ENCODE data around the gene BAIAP3.
A peak's percentile ranks its signal among the peaks of the same experiment; 100 is the strongest.

BAIAP3 gene

DNA sequence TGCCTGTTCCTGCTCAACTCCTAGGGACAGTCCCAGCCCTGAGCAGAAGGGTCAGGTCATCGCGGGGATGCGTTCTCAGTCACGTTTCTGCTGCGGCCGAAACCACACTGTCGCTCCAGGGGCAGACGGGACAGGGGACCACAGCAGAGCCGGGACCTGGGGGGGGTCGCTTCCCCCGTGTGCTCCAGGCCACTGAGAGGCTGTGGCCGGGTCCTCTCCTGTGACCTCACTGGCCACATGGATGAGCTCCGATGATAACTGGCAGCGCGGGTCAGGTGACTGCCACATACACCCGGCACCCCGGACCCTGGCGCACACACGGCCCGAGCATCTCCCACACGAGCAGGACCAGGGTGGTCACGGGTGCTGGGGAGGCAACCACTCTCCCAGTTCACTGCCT lies 31.1 kb downstream of the BAIAP3 start:
- DNase-seq (ENCODE audit: low read depth in 2 of 2, low spot score in 1 of 2) = no peak

DNA sequence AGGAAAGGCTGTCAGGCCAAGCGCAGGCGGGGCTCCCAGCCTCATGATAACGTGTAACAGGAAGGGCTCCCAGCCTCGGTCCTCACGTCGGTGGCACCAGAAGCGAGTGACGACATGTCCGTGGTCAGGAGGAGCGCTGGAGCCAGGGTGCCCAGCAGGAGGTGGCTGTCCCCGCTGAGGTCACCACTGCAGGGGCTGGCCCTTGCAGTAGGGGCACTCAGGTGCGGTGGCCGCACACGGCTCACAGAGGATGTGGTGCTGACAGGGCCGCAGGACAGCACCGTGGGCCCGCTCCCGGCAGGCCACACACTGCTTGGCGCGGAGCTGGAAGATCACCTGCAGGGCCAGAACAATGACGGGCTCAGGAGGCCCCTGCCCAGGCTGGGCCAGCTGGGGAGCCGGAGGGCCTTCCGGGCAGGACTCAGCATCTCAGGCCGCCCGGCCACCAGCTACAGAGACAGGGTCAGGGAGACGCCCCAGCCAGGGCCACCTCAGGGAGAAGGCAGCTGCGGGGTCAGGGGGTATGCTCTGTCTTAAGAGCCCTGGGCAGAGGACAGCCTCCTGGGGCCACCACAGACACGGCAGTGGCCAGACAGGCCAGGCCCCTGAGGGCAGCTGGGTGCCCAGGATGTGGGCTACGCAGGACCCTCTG lies 32.7 kb downstream of the BAIAP3 start:
- DNase-seq (ENCODE audit: low read depth in 2 of 2, low spot score in 1 of 2) = no peak

DNA sequence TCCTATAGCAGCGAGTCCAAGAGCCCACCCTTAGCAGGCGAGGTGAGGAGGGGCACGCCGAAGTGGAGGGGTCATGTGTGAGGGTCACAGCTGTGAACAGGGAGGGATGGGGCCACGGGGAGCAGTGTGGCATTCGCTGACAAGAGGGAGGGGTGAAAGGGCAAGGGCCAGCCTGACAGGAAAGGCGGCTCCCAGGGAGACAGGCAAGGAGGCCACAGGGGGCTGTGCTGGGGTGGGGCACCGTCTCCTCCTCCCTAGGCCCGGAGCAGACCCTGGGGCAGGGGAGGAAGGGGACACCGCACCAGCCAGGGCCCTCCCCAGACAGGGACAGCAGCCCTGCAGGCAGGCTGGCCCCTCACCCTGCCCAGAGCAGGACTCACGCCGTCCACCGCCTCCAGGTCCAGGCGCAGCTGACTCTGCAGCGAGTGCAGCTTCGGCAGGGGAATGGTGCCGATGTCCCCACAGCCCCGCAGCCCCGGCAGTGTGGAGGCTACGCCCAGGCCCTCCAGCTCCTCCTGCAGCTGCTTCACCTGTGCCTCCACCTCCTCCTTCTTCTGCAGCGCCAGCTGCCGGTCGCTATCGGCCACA lies 33.4 kb downstream of the BAIAP3 start:
- DNase-seq (ENCODE audit: low read depth in 2 of 2, low spot score in 1 of 2) = no peak

DNA sequence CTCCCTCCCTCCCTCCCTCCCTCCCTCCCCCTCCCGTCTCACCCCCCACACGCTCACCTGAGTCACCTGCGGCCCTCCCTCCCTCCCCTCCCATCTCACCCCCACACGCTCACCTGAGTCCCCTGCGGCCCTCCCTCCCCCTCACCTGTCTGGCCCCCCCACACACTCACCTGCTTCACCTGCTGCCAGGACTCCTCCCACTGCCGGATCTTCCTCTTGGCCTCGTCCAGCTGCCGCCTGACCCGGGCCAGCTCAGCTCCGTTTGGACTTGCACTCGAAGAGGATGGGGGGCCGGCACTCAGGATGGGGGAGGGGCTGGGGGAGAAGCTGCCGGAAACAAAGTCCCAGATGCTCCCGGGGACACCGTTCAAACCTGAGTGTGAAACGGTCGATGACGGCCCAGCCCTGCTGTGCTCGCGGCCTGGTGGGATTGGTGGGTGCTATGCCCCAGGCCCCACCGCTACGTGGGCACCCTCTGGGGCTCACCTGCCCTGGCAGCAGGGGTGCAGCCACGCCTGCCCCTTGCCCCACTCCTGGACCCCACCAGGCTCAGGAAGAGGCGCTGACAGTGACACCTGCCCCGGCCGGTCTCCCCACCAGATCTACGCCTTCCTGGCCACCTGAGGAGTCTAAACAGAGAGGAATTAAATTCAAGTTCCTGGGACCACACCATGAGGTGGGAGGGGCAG lies 34.2 kb downstream of the BAIAP3 start:
- DNase-seq (ENCODE audit: low read depth in 2 of 2, low spot score in 1 of 2) = no peak

DNA sequence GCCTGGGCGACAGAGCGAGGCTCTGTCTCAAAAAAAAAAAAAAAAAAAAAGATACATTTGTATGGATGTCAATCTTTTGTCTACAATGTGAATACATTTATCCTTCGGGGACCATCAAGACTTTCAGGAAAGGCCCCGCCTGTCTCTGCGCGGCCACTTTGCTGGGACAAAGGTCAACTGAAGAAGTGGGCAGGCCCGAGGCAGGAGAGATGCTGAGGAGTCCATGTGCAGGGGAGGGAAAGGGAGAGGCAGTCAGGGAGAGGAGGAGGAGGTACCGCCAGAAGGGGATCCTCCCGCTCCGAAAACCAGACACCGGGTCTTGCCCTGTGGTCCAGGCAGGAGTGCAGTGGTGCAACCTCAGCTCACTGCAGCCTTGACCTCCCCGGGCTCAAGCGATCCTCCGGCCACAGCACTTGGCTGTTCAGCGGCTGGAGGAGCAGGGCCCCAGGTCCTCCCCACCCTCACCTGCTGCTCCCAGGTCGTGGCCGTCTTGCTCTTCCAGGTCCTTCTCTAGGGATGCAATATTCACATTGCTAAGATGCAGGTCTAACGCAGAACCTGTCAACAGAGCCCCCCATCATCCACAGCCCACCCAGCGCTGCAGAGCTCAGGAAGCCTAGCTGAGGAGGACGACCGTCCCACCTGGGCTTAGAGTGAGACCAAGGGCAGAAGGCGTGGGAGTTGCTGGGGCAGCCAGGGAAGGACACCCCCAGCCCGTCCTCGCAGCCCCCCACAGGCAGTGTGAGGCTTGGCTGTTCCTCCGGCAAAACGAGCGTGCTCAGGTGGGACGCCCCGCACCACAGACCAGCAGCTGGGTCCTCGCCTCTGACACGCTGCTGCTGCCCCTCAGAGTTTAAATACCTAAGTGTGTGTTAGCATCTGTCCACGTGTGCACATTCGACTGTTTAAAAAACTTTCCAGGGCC lies 37.9 kb downstream of the BAIAP3 start:
- DNase-seq (ENCODE audit: low read depth in 2 of 2, low spot score in 1 of 2) = no peak

DNA sequence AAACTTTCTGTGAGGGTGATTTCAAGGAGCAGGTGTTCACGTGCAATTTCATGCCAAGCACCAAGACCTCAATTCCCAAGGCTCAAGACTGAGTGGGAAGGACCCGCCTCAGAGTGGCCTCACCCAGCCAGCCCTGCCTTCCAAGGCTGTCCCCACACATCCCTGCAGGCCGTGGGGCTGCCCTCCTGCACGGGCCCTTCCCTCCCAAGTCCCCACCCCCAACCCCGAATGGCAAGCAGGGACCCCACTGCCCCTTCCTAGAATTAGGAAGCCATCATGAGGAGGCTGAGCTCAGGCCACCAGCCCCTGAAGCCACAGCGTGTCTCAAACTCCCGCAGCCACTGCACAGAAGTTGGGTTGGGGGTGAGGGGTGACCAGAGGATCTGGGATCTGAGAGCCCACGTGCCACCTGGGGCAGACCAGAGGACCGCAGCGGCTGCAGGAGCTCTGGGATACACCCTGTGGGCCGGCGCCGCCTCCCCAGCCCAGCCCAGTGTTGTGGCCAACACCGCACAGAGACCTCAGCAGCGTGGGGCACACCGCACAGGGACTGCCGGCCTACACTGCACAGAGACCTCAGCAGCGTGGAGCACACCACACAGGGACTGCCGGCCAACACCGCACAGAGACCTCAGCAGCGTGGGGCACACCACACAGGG lies 39.0 kb downstream of the BAIAP3 start:
- no peak for DNase-seq (ENCODE audit: low read depth in 2 of 2, low spot score in 1 of 2)

DNA sequence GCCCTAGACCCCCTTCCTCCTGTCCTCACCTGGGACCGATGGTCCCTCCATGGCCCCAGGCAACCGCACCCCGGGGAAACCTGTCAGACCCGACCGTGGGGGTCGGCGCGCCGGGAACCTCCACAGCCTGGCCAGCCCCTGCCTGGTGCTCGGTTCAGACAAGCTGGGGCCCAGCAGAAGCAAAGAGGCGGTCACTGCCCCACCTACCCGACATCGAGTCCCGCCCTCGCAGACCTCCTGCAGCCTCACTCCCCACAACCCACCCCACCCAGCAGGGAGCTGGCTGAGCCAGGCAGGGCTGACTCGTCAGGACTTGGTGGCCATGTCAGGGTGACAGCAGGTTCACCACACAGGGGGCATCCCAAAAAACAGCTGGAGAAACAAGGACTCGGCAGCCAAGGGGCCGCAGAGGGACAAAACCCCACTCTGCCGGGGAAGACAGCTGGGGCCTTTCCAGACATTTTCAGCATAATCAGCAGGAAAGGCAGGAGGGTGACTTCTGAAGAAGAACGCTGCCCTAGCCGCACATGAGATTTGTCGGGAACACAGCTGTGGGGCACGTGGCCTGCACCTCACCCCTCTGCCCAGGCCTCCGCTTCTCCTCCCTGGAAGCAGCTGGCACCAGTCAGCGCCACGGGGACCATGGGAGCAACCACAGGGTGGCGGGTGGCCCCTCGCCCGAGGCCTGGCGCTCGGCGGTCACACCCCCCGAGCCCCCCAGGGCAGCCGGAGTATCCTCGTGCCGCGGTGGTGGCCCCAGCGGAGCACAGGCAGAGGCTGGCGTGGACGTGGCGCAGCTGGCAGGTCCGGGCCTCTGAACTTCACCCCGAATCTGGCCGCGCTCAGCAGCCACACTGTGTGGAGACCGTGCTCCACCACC lies 41.2 kb downstream of the BAIAP3 start:
- no peak for DNase-seq (ENCODE audit: low read depth in 2 of 2, low spot score in 1 of 2)

DNA sequence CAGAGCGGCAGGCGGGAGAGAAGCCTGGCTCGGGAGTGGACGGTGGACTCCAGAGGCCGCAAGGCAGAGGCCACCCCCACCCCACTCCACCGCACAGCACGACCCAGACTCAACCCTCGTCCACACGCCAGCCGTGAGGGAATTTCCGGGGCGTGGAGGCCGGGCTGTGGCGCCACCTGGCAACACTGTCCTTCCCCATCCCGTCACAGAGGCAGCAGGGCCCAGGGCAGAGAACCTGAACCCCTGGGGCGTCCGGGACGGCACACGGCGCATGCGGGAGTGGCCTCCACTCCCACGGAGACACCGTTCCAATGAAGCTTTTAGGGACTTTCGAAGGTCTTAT lies 41.8 kb downstream of the BAIAP3 start:
- DNase-seq (ENCODE audit: low read depth in 2 of 2, low spot score in 1 of 2) = no peak

DNA sequence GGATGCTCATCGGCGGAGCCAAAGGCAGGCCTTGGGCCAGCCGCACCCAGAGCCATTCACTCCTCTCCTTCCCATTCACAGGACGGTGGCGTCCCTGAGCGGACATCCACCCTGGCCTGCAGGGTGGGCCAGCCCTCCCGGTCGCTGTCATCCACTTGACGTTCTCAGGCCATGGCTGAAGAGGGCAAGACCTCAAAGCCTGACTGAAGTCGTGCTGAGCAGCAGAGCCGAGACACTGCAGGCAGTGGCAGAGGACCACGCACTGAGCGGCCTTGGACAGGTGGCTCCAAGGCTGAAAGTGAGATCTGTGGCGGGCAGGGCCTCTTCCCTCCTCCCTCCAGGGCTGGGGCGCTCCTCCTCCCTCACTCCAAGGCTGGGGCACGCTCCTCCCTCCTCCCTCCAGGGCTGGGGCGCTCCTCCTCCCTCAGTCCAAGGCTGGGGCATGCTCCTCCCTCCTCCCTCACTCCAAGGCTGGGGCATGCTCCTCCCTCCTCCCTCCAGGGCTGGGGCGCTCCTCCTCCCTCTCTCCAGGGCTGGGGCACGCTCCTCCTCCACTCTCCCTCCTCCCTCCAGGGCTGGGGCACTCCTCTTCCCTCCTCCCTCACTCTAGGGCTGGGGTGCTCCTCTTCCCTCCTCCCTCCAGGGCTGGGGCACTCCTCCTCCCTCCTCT lies 42.4 kb downstream of the BAIAP3 start:
- DNase-seq (ENCODE audit: low read depth in 2 of 2, low spot score in 1 of 2) = no peak

DNA sequence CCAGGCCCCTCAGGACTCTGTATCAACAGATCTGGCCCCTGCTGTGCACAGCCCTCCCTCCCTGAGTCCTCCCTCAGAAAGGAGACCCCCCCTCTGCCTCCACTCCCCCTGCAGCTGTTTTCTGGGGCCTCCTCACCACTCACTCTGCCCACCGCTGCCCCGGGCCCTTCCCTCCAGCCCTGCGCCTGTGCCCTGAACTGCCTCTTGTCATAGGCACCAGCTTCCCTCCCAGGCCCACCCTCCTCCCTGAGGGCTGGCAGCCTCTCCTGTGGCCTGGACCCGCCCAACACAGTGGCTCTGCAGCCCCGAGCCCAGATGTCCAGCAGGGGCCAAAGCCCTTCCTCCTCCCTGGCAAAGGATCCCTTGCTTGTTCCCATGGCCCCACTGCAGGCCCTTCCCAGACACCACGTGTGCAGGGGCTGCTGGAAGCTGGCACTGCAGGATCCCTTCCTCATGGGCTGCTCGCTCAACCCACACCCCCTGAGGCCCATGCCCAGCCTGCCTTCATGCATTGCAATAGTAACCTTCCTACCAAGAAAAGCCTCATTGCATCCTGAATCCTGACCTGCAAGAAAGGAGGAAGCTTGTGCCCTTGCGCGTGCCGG lies 44.1 kb downstream of the BAIAP3 start:
- DNase-seq (ENCODE audit: low read depth in 2 of 2, low spot score in 1 of 2) = no peak

DNA sequence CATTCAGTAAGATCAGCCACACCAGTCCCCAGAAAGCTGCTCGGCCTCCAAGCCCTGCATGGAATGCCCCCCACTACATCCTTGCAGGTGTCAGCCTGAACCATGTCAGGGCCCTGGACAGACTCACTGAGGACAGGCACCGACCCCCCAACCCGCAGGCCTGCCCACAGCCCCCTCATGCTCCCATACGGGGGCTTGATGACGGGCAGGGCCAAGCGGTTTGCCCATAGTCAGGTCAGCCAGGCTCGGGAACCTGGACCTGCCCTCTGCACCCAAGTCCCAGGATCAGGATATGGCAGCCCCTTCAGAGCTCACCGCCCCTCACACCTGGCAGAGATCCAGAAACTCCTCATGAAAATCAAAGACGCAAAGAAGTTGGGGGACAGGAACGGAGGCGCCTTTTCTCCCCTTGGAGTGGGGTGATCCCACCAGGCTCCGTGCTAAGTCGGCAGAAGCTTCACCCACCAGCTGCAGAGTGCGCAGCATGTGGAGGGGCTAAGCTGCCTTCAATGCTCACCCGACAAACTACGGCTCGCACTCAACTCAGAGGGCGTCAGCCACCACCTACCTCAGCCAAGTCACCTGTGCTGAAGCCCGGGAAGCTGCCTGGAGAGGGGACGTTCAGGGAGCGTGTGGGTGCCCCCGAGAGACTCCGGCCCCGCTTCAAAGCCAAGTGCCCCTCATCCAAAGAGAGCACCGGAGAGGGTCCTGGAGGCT lies 44.8 kb downstream of the BAIAP3 start:
- DNase-seq (ENCODE audit: low read depth in 2 of 2, low spot score in 1 of 2) = no peak

DNA sequence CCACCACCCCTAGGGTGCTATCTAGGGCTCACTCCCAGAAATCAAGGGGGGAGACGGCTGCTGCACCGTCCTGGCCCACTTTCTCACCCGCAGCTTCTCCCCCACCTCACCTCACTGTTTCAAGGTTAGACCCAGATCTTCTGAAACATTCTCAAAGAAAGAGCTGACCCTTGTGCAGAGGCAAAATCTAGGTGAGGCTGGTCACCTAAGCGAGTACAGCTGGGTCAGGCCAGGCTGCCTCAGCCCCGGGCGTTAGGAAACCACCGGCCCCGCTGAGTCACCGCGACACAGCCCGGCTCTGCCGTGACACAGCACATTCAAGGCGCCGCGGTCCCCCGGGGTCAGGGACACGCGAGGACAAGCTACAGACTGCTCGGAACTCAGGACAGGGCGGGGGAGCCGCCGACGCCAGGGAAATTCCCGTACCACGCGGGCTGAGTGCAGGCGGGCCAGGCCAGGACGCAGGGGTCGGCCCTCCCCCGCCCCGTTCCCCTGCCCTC lies 45.4 kb downstream of the BAIAP3 start:
- DNase-seq (ENCODE audit: low read depth in 2 of 2, low spot score in 1 of 2) = peak; percentile 14 to 56

DNA sequence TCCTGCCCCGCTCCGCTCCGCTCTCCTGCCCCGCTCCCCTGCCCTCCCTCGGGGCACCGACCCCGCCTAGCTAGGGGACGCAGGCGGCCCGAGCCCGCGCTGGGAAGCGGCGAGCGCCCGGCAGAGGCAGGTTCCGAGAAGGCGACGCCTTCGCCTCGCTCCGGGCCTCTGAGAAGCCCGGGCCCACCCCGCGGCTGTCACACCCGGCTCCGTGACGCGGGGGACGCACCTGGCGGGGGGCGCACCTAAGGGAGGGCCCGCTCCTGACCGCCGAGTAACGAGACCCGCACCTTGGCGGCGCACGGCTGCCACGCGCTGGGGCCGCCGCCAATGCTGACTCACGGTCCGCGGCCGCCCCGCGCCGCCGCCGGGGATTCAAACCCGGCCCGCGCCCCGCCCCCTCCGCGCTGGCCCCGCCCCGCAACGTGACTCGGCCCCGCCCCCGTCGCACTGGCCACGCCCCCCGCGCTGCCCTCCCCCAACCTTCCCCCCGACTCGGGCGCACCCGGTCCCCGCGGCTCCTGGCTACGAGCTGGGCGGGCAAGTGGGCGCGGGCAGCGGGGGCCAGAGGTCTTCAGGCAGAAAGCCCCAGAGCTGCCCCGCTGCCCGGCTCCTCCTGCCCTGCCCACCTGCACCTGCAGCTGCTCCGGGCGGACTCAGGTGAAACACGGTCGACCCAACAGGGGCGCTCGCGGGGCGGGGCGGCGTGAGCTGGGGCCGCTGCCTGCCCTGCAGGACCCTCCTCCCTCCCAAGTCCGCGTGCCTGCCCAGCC lies 46.0 kb downstream of the BAIAP3 start:
- DNase-seq (ENCODE audit: low read depth in 2 of 2, low spot score in 1 of 2) = peak; percentile 23 to 37

DNA sequence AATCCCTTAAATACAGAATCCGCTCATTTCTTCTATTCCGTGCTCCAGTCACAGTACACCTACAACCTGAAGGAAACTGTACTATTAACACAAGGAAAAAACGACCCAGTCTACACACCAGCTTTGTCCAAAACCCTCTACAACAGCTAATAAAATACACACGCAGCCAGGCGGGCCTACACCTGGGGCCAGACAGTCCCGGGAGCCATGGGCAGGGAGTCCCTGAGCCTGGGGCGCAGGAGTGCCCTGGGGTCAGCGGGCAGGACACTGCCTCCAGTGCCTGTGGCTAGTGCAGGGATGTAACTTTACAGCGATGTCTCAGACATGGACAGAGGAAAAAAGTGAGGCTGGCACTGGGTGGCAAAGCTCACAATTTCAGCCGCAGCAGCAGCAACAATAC lies 46.8 kb downstream of the BAIAP3 start:
- DNase-seq (ENCODE audit: low read depth in 2 of 2, low spot score in 1 of 2) = no peak

DNA sequence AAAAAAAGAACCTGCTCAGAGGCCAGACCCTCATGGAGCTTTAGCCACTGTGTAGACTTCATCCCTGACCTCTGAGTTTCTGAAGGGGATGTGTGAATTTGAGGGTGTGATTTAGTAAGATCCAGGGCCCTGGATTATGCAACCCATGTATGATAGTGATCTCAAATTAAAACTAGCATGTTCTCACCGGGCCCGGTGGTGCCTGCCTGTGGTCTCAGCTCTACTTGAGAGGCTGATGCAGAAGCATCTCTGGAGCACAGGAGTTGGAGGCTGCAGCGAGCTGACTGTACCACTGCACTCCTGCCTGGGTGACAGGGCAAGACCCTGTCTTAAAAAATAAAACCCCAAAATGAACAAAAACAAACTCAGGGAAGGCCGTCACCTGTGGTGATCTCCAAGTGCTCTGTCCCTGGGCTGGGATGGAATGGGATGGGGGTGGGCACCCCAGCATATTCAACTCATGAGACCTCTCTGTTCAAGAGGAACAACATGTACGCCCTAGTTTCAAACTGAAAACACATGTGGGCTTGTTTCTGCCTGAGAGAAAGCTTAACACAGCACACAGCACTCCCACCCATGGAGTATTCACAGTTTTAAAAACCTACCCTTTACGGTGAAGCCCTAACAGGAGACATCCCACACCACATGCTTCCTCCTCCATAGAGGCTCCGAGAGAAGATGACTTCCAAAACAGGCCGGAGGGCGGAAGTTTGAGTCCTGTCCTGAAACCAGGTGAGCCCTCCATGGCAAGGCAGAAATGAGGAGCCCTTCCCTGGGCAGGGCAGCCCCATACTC lies 48.4 kb downstream of the BAIAP3 start:
- no peak for DNase-seq (ENCODE audit: low read depth in 2 of 2, low spot score in 1 of 2)

DNA sequence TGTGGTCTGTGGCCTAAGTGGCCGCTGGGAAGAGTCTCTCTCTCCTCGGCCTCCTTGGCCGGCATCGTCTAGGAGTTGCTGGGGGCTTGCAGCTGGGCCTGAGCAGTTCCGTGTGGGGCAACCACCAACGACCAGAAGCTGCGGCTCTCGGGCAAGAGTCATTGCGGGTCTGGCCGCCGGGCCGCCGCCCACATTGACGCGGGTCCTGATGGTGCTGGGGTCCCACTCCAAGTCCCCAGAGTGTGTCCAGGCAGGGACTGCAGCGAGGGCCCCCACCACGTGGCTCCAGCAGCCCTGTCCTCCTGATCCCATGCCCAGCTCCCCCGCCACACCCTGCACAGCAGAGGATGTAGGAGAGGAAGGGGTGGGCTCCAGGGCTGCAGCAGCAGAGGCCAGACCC lies 50.1 kb downstream of the BAIAP3 start:
- DNase-seq (ENCODE audit: low read depth in 2 of 2, low spot score in 1 of 2) = no peak

DNA sequence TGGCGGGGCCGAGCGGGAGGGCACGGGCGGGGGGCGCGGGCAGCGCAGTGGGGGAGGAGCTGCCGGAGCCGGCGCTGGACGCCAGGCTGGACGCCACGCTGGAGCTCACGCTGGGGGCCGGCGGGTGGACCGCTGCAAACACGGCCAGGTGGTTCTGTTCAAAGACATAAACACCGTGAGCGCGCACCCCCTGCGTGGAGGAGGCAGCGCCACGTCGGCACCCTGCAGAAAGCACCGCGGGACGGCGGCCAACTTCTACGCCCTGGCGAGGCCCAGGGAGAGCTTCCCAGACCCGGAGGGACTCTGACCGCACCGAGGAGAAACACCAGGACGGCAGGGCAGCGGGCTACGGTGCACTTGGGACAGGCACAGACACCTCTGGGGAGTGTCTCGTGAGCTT lies 51.8 kb downstream of the BAIAP3 start:
- DNase-seq (ENCODE audit: low read depth in 2 of 2, low spot score in 1 of 2) = no peak
